Occipital lobe (tissue), 2 donors: ENCODE measurements around the gene ABCA13. TPM values are rescaled to one million over a fixed set of nuclear protein-coding genes. Genes with fewer than 3 reads are reported as not detected.

Source experiments
- DNase-seq: peaks from one replicate; lab custom pipeline; 2025; lab: John Stamatoyannopoulos, UW
- total RNA-seq: library from RNA; depleted of rRNA; stranded (reverse); fragments of >200 nt; gene quantifications from one replicate; pipeline ENCODE4 v1.2.3, GENCODE V29; 2014

The ABCA13 gene
- total RNA-seq, 1 donor from 2014 or later, result 0.16 TPM

DNA sequence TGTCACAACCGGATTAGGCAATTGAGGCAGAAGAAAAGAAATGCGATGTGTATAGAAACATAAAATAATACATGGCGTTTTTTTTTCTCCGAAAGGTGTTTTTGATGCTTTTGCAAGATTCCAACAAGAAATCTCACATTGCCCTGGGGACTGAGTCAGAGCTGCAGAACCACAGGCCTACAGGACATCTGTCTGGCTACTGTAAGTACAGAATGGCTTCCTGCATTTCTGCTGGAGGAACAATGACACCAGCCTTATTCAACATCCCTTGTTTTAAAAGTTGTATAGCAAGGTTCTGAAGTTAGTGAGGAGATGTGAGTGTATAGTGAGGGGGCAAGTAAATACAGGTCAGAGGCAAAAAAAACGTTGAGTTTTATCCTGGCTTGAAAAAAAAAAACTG lies 256.4 kb downstream of the ABCA13 start:
- DNase-seq, result no peak

DNA sequence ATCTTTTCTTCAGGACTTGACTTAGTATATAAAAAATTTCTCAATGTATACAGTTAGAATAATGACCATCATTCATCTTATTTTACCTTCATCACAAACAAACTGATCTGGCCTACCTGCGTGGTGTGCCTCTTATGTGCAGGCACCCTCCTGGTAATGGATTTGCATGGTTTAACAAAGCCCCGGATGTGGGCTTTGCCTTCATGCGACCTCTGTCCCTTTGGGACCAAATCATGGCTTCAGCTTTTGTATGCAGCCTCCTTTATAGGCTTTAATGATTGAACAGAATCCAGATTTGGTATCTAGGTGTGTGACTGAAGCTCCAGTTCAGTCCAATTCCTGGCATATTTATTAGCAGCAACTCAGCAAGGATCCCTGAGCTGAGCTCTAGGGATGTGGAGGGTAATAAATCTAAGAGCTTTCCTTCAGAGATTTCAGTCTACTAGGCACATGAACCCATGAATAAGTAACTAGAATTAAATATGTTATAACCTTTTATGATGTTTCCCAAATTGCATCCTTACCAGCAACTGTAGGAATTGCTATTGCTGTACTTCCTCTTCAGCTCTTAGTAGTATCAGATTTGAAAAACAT lies 256.9 kb downstream of the ABCA13 start:
- no peak for DNase-seq

DNA sequence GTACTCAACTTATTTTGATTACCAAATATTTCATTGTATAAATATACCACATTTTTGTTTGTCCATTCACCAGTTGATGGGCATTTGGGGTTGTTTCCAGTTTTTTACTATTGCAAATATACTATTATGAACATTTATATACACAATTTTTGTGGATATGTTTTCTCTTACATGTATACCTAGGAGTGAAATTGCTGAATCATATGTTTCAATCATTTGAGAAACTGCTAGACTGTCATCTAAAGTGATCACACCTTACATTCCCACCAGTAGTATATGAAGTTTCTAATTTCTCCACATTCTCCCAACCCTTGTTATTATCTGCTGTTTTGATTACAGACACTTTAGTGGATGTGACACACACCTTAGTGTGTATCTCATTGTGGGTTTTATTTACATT lies 257.9 kb downstream of the ABCA13 start:
- DNase-seq, result no peak

- no peak for DNase-seq
These were observed 266.9 kb downstream of the ABCA13 start for GRCh38 chr7:48438206-48438605.

DNA sequence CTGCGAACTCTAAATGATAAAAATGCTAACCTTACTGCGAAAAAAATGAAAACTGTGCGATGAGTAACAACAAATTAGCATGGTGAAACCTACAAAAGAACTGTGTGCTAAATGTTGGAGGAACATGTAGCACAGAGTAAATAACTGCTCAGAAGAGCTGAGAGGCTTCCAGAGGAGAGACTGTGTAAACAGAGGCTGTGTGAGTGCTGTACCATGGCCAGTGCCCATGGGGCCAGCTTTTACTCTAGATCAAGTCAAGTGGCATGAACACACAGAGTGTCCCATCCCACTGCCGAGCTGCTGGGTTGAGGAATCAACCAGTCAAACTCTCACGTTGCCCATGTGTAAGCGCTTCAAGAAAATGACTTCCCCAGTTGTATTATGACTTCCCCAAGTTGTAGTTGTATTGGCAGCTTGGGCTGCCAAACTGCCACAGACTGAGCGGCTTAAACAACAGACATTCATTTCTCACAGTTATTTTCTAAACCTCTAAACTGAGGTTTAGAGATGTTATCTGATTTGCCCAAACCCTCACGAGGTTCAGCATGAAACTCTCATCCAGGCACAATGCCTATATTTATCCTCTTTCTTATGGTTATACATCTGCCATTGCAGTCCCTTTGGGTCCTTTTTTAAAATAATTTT lies 270.7 kb downstream of the ABCA13 start:
- no peak for DNase-seq

DNA sequence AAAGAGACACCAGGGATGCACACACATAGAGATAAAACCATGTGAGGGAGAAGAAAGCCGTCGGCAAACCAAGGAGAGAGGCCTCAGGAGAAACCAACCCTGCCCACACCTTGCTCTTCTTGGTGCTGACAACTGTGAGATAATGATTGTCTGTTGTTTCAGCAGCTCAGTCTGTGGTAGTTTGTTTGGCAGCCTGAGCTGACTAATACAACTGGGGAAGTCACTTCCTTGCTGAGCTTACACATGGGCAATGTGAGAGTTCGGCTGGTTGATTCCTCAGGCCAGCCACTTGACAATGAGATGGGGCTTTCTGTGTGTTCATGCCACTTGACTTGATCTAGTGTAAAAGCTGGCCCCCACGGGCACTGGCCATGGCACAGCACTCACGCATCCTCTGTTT lies 271.8 kb downstream of the ABCA13 start:
- no peak for DNase-seq

GRCh38 chr7:48446721-48447120 lies 275.5 kb downstream of the ABCA13 start:
- DNase-seq, result no peak

- DNase-seq, result no peak
These were observed 281.0 kb downstream of the ABCA13 start for GRCh38 chr7:48452218-48452617.

GRCh38 chr7:48454750-48455192 lies 283.5 kb downstream of the ABCA13 start:
- no peak for DNase-seq

- no peak for DNase-seq
These were observed 284.1 kb downstream of the ABCA13 start for GRCh38 chr7:48455363-48455762.

DNA sequence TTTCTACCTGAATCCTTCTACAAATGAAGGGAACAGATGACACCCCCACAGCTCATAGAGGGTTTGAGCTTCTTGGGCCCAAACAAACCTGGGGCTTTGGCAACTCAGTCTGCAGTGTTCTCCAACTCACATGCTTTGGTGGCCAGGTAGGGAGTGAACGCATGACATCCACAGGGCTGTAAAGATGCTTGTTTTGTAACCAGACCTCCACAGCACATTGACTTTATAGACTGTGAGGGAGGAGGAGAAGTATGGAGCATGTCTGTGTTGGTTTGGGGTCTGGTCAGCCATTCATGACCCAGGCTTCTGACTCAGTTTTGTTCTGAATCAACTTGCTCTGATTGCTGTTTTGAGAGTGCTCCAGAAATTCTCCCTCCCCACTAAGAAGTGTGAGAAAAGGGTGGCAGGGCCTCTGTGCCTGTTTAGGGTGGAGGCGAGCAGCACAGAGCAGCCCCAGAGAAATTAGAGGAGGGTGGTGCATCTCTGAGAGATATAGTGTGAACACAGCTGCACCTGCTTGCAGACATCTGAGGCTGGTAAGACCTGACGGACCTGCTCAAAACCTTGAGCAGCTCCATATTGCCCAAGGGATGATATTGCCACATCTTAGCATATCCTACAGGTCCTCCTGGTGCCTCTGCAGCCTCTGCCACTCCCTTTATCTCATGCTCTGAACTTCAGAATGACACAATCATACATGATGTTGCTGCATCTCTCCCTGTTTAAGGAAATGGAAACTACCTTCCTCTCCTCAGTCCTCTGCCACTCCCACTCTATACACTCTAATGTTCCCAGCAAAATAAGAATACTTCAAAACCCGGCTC lies 287.7 kb downstream of the ABCA13 start:
- no peak for DNase-seq

- DNase-seq, result no peak
These were observed 295.5 kb downstream of the ABCA13 start for GRCh38 chr7:48466713-48467112.

DNA sequence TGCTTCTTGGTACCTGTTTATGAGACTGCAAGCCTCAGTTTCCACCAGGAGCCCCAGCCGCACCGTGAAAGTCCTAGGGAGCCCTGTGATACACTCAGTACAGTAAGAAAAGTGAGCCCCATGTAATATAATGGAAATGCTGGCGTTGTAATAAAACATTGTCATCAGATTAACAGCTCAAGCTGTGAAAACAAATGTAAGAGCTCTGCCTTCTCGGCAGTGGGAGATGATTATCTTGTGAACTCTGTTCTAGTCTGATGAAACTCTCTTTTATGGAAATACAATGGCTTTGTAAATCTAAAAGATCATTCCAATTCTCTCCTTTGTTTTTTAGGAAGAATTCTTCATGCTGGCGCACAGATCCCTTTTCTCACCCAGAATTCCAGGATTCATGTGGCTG lies 299.9 kb downstream of the ABCA13 start:
- DNase-seq, result no peak

- no peak for DNase-seq
These were observed 301.4 kb downstream of the ABCA13 start for GRCh38 chr7:48472640-48473039.

GRCh38 chr7:48473205-48473865 lies 302.1 kb downstream of the ABCA13 start:
- DNase-seq, result no peak

DNA sequence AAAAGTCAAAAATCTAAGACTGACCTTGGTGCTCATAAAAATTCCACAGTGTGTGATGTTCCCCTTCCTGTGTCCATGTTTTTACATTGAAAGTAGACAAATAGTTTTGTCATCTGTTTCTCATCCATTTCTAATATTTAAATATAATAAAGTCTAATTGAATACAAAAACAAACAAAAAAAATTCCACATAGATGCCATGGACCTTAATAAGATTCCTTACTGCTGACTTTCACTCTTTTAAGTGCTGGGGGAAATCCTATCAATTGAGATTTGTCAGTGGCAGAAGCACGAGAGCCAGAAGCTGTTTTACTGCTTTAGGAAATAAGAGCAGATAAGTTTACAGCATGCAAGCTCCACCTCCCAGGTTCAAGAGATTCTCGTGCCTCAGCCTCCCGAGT lies 310.0 kb downstream of the ABCA13 start:
- DNase-seq, result no peak

- no peak for DNase-seq
These were observed 326.3 kb downstream of the ABCA13 start for GRCh38 chr7:48497521-48497920.

- DNase-seq, result no peak
These were observed 330.8 kb downstream of the ABCA13 start for GRCh38 chr7:48502021-48502420.

DNA sequence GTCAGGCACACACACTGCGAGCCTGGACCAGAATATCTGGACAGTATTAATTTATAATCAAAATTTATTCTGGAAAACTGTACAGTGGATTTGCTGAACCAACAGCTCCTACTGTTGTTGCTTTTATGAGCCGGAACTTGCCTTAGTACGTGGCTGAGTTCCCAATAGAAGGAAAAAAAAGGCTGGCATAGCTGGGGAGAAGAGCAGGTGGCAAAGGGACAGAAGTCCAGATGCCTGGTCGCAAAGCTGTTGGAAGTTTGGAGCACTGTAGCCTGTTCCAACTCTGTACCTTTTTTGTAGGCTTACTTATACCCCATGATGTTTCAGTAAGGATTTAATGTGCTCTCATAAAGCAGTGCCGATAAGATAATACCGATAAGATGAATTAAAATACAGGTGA lies 333.8 kb downstream of the ABCA13 start:
- DNase-seq, result no peak

DNA sequence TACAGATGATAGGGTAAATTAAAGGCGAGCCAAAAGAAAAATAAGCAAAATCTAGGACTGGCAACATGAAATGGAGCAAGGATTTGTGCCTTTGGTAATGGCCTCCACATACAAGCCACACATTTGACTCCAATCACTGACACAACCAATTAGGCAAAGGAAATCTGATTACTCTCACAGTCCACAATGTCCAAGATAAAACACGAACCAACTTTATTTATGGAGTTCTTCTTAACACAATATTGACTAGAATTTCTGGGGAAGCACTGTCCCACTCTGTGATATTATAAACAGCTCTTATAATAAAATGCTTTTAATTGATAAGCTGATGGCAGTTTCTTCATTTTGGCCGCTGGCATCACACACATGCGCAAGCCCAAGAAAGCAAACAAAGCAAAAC lies 334.2 kb downstream of the ABCA13 start:
- DNase-seq, result no peak

- DNase-seq, result no peak
These were observed 335.3 kb downstream of the ABCA13 start for GRCh38 chr7:48506569-48506968.

- no peak for DNase-seq
These were observed 339.8 kb downstream of the ABCA13 start for GRCh38 chr7:48511080-48511479.
